SKM-1 (cell line): ENCODE measurements around the gene FNDC11.

Source experiments
- DNase-seq: peaks from one replicate; lab custom pipeline; 2025; ENCODE audit not compliant: unreplicated experiment; lab: John Stamatoyannopoulos, UW

FNDC11 gene, protein sequence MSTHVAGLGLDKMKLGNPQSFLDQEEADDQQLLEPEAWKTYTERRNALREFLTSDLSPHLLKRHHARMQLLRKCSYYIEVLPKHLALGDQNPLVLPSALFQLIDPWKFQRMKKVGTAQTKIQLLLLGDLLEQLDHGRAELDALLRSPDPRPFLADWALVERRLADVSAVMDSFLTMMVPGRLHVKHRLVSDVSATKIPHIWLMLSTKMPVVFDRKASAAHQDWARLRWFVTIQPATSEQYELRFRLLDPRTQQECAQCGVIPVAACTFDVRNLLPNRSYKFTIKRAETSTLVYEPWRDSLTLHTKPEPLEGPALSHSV

DNA sequence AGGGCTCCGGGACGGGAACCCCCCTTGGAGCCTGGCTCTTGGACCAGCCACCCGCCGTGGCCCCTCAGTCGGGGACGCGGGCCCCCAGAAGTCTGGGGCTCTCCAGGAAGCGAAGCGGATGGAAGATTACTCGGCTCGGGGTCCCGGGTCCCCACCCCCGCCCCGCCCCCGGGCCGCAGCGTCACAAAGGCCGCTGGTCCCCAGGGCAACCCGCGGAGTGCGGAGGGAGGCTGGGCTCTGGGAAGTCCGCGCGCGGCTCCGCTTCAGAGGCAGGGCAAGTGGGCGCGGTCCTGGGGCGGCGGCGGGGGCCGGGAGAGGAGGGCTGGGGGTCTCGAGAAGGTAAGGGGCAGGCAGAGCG, at the start of gene FNDC11:
Gene FNDC11 (plus strand): TSS at position 227 of the 358 bp plus-strand sequence. CDS start 1,505 bp downstream, outside the sequence.
- DNase-seq: no peak

DNA sequence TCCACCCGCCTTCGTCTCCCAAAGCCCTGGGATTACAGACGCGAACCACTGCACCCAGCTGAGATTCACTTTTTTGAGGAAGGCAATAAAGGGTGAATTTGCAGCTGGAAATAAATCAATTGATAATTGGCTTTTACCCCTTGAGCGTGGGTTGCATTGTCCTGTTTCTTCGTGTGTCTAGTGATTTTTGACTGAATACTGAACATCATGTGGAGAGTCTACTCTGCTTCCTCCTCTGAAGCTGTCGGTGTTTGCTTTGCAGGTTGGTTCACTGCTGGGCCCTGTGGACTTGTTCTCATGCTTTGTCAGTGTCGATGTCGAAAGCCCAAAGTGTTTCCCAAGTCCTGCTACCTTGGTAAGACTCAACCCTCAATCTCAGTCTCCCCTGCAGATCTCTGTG, 49.3 kb upstream of the FNDC11 start:
- DNase-seq: no peak

DNA sequence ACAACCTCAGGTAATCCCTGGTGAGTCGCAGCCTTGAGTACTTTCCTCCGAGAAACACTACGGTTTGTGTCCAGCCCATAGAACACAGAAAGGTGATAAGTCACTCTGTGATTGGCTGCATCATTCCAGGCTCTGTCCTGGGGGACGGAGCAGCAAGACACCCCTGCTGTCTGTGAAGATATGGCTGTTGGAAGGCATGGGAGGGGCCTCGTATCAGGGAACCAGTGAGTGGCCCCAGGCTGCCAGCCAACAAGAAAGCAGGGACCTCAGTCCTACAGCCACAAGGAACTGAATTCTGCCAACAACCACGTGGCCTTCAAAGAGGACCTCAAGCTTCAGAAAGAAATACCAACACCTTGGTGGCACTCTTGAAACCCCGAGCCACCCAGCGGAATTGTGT, 48.7 kb upstream of the FNDC11 start:
- no peak for DNase-seq

DNA sequence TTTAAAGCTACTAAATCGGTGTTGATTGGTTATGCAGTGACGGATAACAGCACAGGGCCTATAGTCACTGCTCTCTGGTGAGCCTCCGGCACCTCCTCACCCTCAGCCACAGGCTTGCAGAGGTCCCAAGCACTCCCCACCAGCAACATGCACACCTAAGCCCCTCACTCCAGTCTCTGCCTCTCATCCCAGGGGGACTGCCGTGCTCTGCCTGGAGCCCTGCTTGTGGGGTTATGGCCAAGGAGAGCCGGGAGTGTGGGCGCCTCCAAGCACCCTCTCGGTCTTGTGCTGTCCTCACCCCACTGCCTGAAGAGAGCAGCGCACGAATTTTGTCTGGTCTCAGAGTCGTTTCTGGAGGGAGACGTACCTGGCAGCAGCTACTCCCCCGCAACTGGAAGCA, 48.2 kb upstream of the FNDC11 start:
- DNase-seq: no peak

DNA sequence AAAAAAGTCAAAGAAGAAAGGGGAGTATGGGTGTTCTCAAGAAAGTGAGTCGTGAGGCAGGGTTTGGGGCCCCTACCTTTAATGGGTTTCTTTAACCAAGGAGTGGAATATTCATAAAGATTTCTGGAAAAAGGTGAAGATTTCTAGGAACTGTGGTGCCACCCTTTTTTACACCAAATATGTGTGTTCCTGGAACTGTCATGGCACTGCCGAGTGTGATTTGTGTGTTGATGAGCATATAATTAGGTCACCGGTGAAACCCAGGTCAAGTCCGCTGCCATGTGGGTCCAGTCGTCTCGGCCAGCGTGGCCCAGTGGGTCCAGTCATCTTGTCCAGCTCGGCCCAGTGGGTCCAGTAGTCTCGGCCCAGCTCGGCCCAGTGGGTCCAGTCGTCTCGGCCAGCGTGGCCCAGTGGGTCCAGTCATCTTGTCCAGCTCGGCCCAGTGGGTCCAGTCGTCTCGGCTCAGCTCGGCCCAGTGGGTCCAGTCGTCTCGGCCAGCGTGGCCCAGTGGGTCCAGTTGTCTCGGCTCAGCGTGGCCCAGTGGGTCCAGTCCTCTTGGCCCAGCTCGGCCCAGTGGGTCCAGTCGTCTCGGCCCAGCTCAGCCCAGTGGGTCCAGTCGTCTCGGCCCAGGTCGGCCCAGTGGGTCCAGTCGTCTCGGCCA, 46.7 kb upstream of the FNDC11 start:
- no peak for DNase-seq

DNA sequence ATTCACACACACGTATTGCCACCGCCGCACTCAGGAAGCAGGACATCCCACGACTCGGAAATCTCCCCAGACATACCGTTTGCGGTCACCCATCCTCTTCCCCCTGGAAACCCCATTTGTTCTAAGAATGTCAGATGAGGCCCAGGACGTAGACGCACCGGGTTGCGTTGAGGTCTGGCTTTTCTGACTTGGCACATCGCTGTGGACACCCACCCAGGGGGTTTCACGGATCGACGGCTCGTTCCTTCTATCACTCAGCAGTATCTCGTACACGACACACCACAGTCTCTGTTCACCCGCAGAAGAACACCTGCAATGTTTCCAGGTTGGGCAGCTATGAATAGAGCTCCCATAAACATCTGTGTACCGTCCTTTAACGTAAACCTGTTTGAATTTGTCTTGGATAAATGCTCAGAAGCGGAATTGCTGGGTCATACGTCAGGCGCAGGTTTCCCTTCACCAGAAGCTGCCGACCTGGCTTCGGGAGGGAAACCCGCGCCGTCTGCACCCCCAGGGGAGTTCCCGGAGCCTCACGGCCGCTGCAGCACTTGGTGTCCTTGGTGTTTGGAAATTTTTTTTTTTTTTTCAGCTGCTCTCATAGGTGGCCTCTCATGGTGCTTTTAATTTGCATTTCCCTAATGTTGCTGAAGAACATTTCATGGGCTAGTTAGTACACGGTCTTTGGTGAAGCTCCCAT, 45.7 kb upstream of the FNDC11 start:
- no peak for DNase-seq

DNA sequence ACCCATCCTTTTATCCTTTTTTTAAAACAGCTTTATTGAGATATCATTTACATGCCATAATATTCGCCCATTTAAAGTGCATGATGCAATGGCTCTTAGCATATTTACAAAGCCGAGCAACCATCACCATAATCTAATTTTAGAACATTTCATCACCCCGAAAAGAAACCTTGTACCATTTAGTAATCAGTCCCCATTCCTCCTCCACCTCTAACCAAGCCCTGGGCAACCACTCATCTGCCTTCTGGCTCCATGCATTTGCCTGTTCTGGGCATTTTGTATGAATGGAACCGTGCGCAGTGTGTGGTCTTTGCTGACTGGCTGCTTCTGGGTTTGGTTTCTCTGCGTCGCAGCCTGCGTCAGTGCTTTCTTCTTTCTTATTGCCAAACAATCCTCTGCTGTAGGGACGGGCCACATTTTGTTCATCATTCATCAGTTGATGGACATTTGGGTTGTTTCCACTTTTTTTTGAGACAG, 44.8 kb upstream of the FNDC11 start:
- DNase-seq: no peak

DNA sequence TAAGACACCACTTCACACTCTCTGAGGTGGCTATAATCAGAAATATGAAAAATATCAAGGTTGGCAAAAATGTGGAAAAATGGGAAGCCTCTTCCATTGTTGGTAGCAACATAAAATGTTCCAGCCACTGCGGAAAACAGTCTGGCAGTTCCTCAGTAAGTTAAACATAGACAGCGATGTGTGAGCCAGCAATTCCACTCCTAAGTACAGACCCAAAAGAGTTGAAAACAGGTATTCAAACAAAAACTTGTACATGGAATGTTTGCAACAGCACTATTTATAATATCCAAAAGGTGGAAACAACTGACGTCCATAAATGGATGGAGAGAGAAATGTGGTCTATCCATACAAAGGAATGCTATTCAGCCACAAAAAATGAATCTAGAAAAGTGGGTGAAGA, 40.8 kb upstream of the FNDC11 start:
- DNase-seq: no peak

DNA sequence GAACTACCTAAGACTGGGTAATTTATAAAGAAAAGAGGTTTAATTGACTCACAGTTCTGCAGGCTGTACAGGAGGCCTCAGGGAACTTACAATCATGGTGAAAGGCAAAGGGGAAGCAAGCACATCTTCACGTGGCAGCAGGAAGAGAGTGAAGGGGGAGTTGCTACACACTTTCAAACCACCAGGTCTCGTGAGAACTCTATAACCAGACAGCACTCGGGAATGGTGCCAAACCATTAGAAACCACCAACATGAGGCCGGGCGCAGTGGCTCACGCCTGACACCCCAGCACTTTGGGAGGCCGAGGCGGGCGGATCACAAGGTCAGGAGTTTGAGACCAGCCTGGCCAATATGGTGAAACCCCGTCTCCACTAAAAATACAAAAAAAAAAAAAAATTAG, 39.4 kb upstream of the FNDC11 start:
- peak; percentile 15 for DNase-seq

DNA sequence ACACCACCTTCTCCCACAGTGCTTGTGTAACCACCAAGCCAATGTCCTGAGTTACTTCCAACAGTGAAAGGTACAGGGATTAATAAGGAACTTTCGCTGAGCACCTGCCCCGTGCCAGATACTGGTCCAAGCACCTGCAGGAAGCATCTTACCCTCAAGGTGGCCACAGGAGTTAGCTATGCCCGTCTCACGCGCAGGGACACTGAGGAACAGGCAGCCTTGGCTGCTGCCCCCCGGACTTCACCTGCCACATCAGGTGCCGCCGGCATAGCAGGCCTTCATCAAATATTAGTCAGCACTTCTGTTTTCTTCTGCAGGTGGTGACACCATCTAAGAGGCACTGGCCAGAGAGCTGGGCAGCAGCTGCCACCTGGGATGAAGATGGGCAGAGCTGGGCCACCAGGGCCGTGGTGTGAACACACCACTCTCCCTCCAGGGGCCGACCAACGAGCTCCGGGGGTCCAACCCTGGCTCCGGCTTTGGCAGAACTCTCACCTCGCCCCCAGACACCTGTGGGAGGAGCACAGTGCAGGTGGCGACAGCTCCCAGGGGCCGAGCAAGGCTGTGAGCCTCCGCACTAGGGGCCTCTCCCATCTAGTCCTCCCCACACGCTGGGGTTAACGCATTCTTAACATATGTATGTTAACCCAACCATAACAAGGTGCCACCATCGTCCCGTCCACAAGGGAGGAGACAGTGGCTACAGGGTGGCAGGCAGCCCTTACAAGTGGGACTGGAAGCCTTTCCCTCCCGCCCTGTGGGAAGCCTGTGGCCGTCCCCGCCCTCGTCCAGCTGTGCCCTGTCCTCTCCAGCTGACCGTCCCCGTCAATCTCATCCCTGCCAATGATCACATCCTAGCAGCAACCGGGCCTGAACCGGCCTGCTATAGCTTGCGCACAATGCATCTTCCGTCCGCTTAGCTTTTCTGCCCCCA, 36.3 kb upstream of the FNDC11 start:
- no peak for DNase-seq

DNA sequence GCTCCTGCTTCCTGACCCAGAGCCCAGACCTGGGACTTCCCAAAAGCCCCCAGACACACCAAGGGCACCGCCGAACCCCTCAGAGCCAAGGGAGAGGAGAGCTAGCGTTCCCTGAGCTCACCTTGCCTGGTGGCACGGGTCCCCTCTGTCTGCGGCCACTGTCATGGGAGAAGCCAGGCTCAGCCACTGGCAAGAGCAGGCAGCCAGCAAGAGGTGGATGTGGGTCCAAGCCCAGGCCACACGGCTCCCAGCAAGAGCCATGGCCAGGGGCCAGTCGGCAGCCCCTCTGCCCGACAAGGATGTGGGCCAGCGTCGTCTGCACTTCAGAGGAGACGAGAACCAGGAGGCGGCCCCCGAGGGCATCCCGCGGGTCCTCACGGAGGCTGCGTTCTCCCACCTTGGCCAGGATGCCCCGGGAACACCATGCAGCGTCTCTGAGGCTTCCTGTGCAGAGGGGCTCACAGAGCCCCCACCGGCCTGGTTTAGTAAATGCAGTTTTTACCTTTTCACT, 35.6 kb upstream of the FNDC11 start:
- no peak for DNase-seq

DNA sequence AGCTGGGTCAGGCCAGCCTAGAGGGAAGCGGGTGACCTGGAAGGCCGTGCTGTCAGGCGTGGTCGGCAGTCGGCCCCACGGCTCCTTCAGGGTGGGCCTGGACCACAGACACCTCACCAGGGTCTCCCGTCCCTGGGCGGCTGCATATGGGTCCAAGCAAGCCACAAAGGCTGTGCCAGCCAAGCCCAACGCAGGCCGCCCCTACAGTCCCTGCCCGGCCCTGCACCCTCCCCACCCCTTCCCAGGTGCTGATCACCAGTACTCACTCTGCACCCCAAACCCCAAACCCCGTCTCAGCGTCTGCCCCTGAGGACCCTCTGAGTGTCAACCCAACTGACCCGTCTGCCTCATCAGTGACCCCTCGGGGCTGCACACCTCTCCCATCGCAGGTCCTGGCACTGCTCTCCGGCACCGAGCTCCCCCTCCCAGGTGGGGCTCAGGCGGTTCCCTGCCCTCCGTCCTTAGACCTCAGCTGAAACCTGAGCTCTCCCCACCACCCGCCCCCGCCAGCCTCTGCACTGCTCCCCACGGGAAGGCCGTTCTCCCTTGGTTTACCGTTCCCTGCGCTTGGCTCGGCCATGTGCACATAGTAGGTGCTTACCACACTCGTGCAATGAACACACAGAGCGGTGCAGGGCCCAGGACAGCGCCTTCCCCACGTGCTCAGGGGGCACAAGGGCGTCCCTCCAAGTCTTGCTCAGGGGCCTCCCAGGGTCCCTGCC, 34.9 kb upstream of the FNDC11 start:
- no peak for DNase-seq

DNA sequence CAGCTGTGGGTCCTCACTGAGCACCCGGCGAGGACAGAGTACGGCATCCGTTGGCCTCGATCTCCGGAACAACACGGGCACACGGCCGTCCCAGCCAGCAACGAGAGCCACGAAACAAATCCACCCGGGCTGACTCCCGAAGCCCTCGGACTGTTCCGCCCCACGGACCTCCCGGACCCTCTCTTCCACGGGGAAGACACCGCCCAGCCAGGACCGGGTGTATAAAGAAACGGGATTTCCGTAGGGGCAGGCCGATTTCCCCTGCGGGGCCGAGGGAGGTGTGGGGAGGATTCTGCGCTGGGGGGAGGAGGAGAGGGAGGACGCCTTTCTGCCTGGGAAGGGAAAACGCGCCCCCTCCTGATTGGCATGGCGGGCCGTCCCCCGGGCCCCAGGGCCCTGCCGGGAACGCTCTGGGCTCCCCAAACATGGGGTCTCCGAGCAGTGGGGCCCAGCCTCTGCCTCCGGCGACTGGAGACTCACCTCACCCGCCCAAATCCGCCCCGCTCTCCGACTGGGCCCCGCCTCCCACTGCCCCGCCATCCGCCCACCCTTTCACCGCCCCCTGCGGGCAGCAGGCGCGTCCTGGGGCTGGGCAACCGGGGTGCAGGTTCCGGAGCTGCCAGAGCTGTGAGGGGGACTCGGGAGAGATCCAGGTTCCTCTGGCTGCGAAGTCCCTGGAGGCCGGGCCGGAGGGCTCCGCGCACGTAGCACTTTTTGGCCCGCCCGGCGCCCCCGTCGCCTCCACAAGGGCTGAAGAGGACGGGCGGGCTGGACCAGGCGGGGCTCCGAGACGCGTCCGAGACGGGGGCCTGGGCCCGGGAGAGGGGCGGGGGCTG, 34.1 kb upstream of the FNDC11 start:
- DNase-seq: no peak

DNA sequence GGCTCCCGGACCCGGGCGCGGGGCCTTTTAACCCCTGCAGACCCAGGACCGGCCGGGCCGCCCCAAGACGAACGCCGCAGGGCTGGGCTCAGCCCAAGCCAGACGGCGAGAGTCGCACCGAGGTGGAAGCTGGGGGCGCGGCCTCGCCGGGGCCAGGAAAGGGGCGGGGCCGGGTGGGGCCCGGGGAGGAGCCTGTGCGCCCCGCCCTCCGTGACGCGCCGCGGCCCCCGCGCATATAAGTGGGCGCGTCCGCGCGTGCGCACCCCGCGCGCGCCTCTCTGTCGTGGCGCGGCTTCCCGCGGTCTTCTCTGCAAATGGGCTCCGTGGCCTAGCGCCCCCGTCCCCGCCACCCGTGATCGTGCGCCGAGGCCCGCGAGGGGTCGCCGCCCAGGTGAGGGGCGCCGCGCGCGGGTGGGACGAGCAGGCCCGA, 33.4 kb upstream of the FNDC11 start, which contains the start of gene PPDPF:
Gene PPDPF (plus strand): TSS at position 262 of the 430 bp plus-strand sequence. CDS start 544 bp downstream, outside the sequence.
- peak; percentile 13 for DNase-seq

DNA sequence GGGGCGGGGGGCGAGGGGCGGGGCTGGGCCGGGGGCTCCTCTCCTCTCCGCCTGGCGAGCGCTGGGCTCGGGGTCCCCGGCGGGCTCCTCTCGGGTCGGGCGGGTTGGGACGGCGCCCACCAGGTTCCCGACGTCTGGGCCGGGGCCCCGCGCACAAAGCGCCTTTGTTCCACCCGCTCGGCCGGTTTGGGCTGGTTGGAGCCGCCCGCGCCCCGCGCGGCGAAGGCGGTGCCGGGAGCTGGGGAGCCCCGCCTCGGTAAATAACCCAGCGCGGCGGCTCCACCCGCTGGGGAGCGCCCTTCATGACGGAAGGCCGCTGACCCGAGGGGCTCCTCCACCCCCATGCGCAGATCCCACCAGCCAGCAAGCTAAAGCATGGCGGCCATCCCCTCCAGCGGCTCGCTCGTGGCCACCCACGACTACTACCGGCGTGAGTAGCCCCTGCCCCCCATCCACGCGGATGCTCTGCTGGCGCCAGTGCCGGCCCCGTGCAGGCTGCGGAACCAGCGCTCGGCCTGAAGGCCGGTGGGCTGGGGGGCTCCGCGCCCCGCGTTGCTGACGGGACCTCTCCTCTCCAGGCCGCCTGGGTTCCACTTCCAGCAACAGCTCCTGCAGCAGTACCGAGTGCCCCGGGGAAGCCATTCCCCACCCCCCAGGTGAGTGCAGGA, 32.9 kb upstream of the FNDC11 start:
- no peak for DNase-seq

DNA sequence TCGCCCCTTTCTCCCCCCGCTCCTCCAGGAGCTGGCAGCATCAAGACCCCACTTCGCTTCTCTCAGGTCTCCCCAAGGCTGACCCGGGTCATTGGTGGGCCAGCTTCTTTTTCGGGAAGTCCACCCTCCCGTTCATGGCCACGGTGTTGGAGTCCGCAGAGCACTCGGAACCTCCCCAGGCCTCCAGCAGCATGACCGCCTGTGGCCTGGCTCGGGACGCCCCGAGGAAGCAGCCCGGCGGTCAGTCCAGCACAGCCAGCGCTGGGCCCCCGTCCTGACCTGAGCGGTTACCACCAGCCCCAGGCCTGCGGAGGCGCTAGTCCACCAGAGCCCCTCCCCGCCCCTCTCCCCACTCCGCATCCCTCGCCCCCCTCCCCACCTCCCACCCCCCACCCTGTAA, 32.4 kb upstream of the FNDC11 start:
- DNase-seq: no peak

DNA sequence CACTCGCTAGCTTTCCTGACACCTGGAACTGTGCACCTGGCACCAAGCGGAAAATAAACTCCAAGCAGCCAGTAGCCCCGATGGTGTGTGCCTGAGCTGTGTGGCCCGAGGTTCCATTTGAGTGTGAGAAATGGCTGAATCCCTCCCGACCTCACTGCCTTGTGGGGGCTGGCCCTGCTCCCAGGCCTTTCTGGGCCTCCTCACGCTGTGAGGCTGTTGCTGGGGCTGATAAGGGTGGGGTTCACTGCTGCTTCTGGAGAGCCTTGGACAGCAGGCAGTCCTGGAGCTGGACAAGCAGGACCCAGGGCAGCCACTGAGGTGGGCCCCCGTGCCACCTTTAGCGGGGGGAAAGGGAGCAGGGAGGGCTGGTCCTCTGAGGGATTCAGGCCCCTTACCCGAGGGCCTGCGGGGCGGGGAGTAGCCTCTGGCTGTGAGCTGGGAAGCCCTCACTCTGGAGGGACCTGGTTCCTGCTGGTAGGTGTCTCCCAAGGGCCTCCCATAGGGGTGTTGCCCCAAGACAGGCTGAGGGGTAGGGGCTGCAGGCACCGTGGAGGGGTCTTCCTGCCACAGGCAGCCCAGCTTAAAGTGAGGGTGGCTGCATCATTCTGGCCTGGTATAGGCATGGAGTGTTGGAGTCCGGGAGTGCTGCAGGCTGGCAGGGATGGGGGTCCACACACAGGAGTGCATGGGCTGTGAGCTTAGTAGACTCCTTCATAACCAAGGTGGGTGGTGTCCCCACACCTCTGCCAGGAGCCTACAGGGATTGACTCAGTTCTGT, 31.7 kb upstream of the FNDC11 start:
- DNase-seq: no peak
